GM21528 (cell line): Measurements from ENCODE around the gene LAMA3.

Experiments used
- ATAC-seq: cut with Tn5 transposase; IDR thresholded peaks from one replicate; pipeline ENCODE4 v1.9.1; 2021; ENCODE audit warnings: mild to moderate bottlenecking, moderate library complexity; ENCODE audit not compliant: unreplicated experiment, low FRiP score

The LAMA3 gene

DNA sequence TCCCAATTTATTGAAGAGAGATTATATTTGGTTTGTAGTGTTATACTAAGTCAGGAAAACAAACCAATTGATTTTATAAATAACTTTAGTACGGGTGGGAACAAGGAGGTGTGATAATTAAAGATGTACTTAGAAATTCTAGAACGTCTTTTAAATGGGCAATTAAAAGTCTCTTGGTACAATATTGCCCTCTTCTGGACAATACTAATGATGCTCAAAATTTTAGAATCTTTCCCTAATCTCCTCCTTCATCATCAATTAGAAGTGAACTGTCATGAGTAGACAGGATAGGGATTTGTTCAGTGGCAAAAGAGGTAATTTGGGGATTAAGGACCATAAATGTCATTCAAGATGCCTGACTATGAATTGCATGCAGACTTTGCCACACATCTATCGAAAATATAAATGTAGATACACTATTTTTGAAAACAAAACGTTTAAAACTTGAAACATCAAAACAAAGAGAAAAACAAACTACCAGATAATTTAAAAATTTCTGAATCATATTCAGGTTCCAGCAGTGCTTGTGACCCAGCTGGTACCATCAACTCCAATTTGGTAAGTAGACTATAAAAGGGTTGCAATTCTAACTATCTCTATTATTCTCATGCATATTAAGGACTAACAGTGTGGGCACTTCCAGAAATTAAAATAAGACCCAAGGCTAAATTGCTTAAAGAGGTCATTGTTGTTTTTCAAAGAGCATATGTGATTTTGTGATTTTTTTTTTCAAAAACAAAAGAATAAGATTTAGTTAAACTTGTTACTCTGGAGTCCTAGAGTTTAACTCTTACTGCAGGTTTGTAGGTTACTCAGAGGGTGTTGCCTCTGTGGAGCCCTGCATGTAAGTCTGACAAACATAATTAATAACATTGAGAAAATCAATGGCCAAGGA is 123.5 kb downstream of the LAMA3 start:
- no peak for ATAC-seq

DNA sequence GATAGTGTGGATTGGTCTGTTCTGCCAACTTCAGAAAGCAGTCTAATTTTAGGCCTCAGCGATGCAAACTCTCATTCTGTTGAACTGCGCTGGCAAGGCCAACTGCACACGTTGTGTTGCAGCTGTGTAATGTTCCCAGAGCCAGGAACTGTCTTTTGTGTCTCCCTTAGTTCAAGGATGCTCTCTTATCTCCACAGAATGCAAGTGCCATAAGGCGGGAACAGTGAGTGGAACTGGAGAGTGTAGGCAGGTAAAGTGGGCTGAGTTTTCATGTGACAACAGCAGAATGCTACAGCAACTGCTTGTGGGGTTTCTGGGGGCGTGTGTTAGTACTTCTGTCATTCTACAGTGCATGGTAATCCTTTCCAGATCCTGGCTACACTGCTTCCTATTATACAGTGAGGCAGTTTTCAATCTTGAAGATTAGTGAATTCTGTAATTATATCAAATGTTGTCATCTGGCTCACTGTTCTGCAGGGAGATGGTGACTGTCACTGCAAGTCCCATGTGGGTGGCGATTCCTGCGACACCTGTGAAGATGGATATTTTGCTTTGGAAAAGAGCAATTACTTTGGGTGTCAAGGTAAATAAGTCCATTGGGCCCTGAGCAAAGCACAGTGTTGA is 125.8 kb downstream of the LAMA3 start:
- ATAC-seq: no peak

DNA sequence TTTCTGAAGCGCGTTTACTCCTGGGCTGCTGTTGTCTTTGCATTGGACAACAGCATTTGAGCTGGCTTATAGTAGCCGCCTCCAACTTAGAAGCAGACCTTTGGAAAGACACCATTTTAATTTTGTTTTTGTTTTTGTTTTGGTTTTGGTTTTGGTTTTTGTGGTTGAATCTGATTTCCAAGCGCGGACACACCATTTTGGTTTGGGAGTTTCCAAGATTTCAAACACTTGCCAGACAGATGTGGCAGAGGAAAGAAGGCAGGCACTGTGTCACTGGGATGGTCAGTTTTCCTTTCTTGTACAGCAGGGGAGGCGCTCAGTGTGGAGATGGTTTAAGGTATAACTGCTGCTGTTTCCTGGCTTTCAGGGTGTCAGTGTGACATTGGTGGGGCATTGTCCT is 126.8 kb downstream of the LAMA3 start:
- no peak for ATAC-seq

GRCh38 chr18:23816740-23817139 is 127.5 kb downstream of the LAMA3 start:
- no peak for ATAC-seq

DNA sequence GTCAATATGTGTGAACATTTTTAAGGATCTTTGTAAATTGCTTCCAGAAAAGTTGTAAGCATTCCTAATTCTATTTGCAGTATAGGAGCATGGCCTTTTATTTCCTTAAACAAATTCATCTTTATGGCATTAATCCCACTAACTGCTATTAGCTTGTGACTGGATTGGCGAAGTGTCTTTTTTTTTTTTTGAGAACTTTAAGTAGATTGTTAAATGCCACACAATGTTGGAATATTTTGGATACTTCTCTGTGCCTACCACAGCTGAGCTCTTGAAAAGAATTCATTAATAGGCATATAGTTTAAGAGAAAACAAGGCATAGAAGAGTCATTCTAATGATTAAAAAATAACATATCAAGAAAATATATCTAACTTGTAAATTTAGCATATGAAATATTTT is 129.7 kb downstream of the LAMA3 start:
- no peak for ATAC-seq

- ATAC-seq: no peak
These were observed 133.5 kb downstream of the LAMA3 start for GRCh38 chr18:23822590-23823385.

GRCh38 chr18:23824240-23824639 is 135.0 kb downstream of the LAMA3 start:
- no peak for ATAC-seq

- ATAC-seq: no peak
These were observed 135.4 kb downstream of the LAMA3 start for GRCh38 chr18:23824669-23825068.

GRCh38 chr18:23825496-23825895 is 136.2 kb downstream of the LAMA3 start:
- no peak for ATAC-seq

GRCh38 chr18:23825978-23826405 is 136.7 kb downstream of the LAMA3 start:
- no peak for ATAC-seq

DNA sequence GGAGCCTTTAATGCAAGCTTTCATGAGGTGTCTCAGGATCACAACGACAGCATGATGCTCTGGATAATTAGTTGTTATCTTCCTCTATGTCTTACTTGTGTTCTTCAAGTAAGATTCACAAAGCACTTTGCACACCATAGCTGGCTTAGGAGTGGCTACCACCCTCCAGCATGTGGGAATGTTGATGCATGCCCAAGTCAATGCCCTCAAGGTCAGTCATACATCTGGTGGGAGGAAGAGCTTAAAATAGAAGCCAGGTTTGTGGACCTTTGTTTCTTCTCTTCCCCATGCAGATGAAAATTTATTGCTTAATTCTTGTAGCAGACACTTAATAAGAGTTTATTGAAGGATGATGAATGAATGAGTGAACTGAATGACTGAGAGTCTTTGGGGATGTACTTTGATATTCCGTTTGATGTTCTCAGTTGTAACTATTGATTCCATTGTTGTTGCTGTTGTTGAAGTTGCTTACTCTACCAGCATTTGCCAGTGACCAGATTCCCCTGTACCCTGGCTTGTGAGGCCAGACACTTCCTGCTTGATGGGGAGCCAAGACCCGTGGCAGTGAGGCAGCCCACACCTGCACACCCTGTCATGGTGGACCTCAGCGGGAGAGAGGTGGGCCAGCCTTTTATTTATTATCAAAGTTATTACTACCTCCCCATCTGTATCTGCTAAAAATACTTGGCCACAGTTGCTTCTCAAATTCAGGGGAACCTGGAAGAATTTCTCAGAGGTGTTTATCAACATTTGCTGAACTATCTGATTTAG is 137.8 kb downstream of the LAMA3 start:
- no peak for ATAC-seq

DNA sequence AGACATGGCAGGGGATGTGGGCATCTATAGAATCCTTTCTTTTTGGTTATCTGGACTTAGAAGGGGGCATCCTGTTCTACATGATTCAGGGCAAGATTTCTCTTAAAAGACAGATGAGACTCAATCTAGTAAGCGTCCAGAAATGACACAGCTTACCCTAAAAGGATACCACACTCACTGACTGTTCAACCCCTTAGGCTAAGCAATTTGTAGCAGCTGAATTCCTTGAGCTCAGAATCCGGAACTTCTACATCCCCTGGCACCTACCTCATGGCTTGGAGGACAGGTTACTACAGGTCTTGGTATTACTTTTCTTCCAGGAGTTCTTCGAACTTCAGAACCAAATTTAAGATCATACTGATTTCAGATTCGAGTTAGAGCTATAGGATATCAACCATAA is 138.4 kb downstream of the LAMA3 start:
- ATAC-seq: no peak

GRCh38 chr18:23828426-23828825 is 139.2 kb downstream of the LAMA3 start:
- ATAC-seq: peak; percentile 71

- no peak for ATAC-seq
These were observed 143.7 kb downstream of the LAMA3 start for GRCh38 chr18:23832911-23833310.

GRCh38 chr18:23833714-23834113 is 144.5 kb downstream of the LAMA3 start:
- no peak for ATAC-seq

DNA sequence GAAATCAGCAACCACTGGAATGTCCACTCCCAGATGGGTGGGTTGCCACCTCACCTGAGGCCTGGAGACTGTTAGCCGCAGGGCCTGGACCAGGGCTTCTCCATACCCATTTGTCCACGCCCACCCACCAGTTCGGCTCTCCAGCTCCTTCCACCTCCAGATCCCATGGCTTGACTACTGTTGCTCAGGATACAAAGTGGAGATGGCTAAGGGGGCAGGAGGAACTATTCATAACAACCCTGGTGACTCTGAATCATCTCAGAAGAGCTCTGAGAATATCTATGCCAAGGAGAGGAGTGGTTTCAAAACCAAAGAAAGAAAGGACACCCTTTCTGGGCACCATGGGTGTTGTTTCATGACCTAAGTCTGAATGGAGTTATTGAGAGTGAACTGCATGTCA is 145.8 kb downstream of the LAMA3 start:
- ATAC-seq: no peak

DNA sequence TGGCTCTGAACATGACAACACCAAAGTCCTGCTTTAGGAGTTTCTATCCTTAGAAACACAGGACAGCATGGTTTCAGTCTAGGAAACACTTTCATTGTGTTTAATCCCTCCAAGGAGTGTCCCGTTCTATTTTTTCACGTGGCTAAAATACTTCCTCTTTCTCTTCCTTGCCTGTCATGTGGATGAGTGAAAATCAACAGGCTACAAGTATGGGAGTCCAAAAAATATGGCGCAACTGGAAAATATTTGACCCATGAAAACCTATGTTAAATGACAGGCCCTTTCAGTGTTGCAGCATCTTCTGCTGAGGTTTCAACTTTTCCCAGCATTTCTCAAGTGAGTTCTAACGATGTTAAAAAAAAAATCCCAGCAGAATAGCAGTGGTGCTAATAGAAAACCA is 146.3 kb downstream of the LAMA3 start:
- ATAC-seq: no peak

- ATAC-seq: no peak
These were observed 148.3 kb downstream of the LAMA3 start for GRCh38 chr18:23837591-23837990.

DNA sequence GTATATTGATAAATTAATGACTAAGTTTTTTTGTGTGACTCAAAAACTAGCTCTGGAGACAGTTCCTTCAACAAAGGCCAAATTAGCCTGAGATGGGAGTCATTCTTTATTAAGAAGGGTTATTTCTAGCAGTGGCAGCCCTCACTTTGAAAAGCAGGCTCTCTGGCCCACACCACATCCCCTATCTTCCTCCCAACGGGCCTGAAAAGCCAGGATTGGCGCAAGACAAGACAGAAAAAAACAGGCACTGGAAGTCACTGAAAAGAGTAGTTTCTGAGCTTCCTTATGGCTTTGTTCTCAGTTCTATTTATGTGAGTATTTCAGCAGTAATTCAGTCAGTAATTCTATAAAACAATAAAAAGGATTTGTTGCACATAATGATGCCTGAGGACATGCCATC is 149.0 kb downstream of the LAMA3 start:
- ATAC-seq: no peak

DNA sequence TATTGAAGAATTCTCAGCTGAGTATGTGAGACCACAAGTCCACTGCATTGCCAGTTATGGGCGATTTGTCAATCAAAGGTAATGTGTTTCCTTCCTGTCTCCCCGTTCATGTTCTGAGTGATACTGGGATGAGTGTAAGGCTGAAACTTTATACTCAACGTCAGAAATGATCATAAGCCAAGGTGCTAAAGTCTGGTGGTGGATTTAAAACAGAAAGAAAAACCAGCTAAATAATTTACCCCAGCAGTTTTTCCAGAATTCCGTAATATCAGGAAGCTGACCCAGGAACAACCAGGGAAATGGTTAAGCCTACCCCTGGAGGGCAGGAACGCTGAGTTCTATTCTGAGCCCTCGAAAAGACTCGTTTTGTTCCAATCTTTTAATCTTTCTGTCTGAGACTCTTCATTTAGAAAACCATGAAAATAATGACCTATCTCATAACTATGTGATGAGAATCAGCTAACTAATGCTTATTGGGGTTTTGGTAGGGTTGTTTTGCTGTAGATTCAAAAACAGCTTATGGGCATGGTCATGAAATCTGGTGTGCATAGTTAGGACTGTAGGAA is 149.6 kb downstream of the LAMA3 start:
- no peak for ATAC-seq
